Keratinocyte (primary cell): Measurements from ENCODE around the gene CSNK1D. TPM values are rescaled to one million over a fixed set of nuclear protein-coding genes. Genes with fewer than 3 reads are reported as not detected.

Experiments used
- DNase-seq: peaks from one replicate; pipeline ENCODE4 v3.0.0-alpha.2; 2011; ENCODE audit warnings: low read depth, missing footprints, low spot score
- FAIRE-seq: peaks from 2 replicates; lab custom pipeline; 2011; peaks lifted over from hg19 to GRCh38; lab: Jason Lieb, UNC
- H2AFZ ChIP-seq: 2 replicates; pipeline ENCODE4 v1.6.0; 2012; ENCODE audit warnings: low read length, control low read depth, inconsistent platforms; ENCODE audit not compliant: control insufficient read depth
- H3K27ac ChIP-seq: 2 replicates; pipeline ENCODE4 v1.5.1; 2011; ENCODE audit warnings: low read length; ENCODE audit not compliant: control insufficient read depth, insufficient read depth
- H3K27me3 ChIP-seq: 3 replicates; pipeline ENCODE4 v1.6.0; 2011; ENCODE audit warnings: low read length; ENCODE audit not compliant: control insufficient read depth, insufficient read depth; ENCODE audit errors: extremely low read depth
- H3K36me3 ChIP-seq, 2 experiments: 2 replicates in 1 of 2; 3 replicates in 1 of 2; pipeline ENCODE4 v1.5.1; 2011; ENCODE audit warnings: low read length in 2 of 2, mild to moderate bottlenecking in 1 of 2; ENCODE audit not compliant: control insufficient read depth in 2 of 2, insufficient read depth in 2 of 2; ENCODE audit errors: extremely low read depth in 1 of 2
- H3K4me1 ChIP-seq: 3 replicates; pipeline ENCODE4 v1.5.1; 2011; ENCODE audit warnings: low read length; ENCODE audit not compliant: control insufficient read depth, insufficient read depth; ENCODE audit errors: extremely low read depth
- H3K4me2 ChIP-seq: 3 replicates; pipeline ENCODE4 v1.6.0; 2011; ENCODE audit warnings: low read depth, low read length; ENCODE audit not compliant: control insufficient read depth, insufficient read depth; ENCODE audit errors: extremely low read depth
- H3K4me3 ChIP-seq, 3 experiments: fragments of 200-600 bp in 1 of 3; sonication (generic) in 1 of 3; 2 replicates in 2 of 3; 3 replicates in 1 of 3; pipeline ENCODE4 v1.5.1; 2011 to 2016; ENCODE audit warnings: low read length in 3 of 3, mild to moderate bottlenecking in 3 of 3, control low read depth in 2 of 3, inconsistent platforms in 1 of 3, low read depth in 1 of 3, mixed read lengths in 1 of 3, mixed run types in 1 of 3, moderate library complexity in 1 of 3; ENCODE audit not compliant: control insufficient read depth in 2 of 3, insufficient read depth in 2 of 3; ENCODE audit errors: extremely low read depth in 1 of 3
- H3K79me2 ChIP-seq: 2 replicates; pipeline ENCODE4 v1.6.0; 2012; ENCODE audit warnings: low read length; ENCODE audit not compliant: control insufficient read depth, insufficient read depth
- H3K9ac ChIP-seq: 3 replicates; pipeline ENCODE4 v1.6.0; 2011; ENCODE audit warnings: low read length; ENCODE audit not compliant: control insufficient read depth, insufficient read depth; ENCODE audit errors: extremely low read depth
- H3K9me1 ChIP-seq: 3 replicates; pipeline ENCODE4 v1.6.0; 2011; ENCODE audit warnings: low read length; ENCODE audit not compliant: control insufficient read depth, insufficient read depth; ENCODE audit errors: extremely low read depth
- H3K9me3 ChIP-seq: 2 replicates; pipeline ENCODE4 v1.5.1; 2012; ENCODE audit warnings: low read depth, low read length; ENCODE audit not compliant: control insufficient read depth
- H4K20me1 ChIP-seq: 3 replicates; pipeline ENCODE4 v1.6.0; 2011; ENCODE audit warnings: low read length; ENCODE audit not compliant: control insufficient read depth, insufficient read depth; ENCODE audit errors: extremely low read depth
- CTCF ChIP-seq, 3 experiments: IDR thresholded peaks in 1 of 3; conservative IDR thresholded peaks in 1 of 3; optimal IDR thresholded peaks in 1 of 3; 2 replicates in 2 of 3; 3 replicates in 1 of 3; pipeline versions ENCODE3 to v1.5.1; 2011; ENCODE audit warnings: low read length in 3 of 3, mild to moderate bottlenecking in 3 of 3, moderate library complexity in 2 of 3, control low read depth in 1 of 3, inconsistent platforms in 1 of 3; ENCODE audit not compliant: insufficient read depth in 2 of 3; ENCODE audit errors: extremely low read depth in 1 of 3
- EZH2 ChIP-seq: IDR thresholded peaks from one replicate; pipeline ENCODE4 v1.6.1; 2012; ENCODE audit warnings: inconsistent platforms, mild to moderate bottlenecking, low read length, moderate library complexity
- dilution Hi-C: fragments of 300-500 bp; cut with MboI; formaldehyde crosslinking; loops from one replicate; pipeline ENCODE4 v1.7.0; 2020; ENCODE audit warnings: low sequenced_read_pairs; ENCODE audit not compliant: extremely low pct_ligation_motif_present
- polyA plus RNA-seq, 5 experiments: library from polyadenylated mRNA; depleted of rRNA in 3 of 5; stranded (reverse) in 3 of 5; stranded (forward) in 1 of 5; unstranded in 1 of 5; fragments of >200 nt; gene quantifications; 1 replicate in 1 of 5; 2 replicates in 3 of 5; 3 replicates in 1 of 5; pipeline versions ENCODE4 v1.2.1 to v1.2.3, GENCODE V29; 2011 to 2012; ENCODE audit warnings: missing spikeins in 2 of 5, low read depth in 1 of 5, low replicate concordance in 1 of 5

The CSNK1D gene
- polyA plus RNA-seq, 1 donor (not counting 4 experiments of a cell fraction or from before 2014, with no cell fraction given): 86.0 TPM

GRCh38 chr17:82235056-82235774 lies 38.3 kb downstream of the CSNK1D start:
- peaks cover 9 to 17% of the 10 kb centered on the region in 2 experiments for H3K36me3 ChIP-seq
- H3K27ac ChIP-seq: no peak overlapping the region
- H3K4me1 ChIP-seq: peaks cover 40% of the 10 kb centered on the region
- FAIRE-seq (no peak), DNase-seq (no peak)
- H2AFZ ChIP-seq: no peak overlapping the region
- H3K79me2 ChIP-seq: no peaks in the 10 kb centered on the region
- H3K4me2 ChIP-seq: no peak overlapping the region
- no peaks in the 10 kb centered on the region for H3K9me1 ChIP-seq
- dilution Hi-C loops: no loop called here
- no peak overlapping the region for H3K4me3 ChIP-seq
- H4K20me1 ChIP-seq: no peaks in the 10 kb centered on the region
- H3K9ac ChIP-seq: no peak overlapping the region
- no peaks in the 10 kb centered on the region for H3K27me3 ChIP-seq
- H3K9me3 ChIP-seq: no peaks in the 10 kb centered on the region
- no peak for TF ChIP-seq CTCF (optimal IDR thresholded peaks at IDR 0.05 in 1 of 3, IDR thresholded peaks at IDR 0.05 in 1 of 3, conservative IDR thresholded peaks at IDR 0.05 in 1 of 3; ENCODE audit: extremely low read depth in 1 of 3, insufficient read depth in 2 of 3, low read length in 3 of 3)
- TF ChIP-seq EZH2: no peak

GRCh38 chr17:82234211-82235055 lies 39.1 kb downstream of the CSNK1D start:
- Histone ChIP-seq H3K4me1 (peaks cover 41% of the 10 kb centered on the region), H3K27me3 (no peaks in the 10 kb centered on the region), H3K27ac (no peak overlapping the region), H3K9me1 (no peaks in the 10 kb centered on the region), H3K36me3 (peaks cover 2 to 10% of the 10 kb centered on the region in 2 experiments), H2AFZ (no peak overlapping the region), H3K4me2 (no peak overlapping the region), H4K20me1 (no peaks in the 10 kb centered on the region), H3K79me2 (no peaks in the 10 kb centered on the region), H3K9ac (no peak overlapping the region), H3K4me3 (no peak overlapping the region), H3K9me3 (no peaks in the 10 kb centered on the region)
- TF ChIP-seq CTCF (optimal IDR thresholded peaks at IDR 0.05 in 1 of 3, IDR thresholded peaks at IDR 0.05 in 1 of 3, conservative IDR thresholded peaks at IDR 0.05 in 1 of 3; ENCODE audit: extremely low read depth in 1 of 3, insufficient read depth in 2 of 3, low read length in 3 of 3) (no peak), EZH2 (no peak)
- dilution Hi-C loops: no loop called here
- FAIRE-seq (no peak), DNase-seq (no peak)
